ENCODE measurements around the gene ALK.

DNA sequence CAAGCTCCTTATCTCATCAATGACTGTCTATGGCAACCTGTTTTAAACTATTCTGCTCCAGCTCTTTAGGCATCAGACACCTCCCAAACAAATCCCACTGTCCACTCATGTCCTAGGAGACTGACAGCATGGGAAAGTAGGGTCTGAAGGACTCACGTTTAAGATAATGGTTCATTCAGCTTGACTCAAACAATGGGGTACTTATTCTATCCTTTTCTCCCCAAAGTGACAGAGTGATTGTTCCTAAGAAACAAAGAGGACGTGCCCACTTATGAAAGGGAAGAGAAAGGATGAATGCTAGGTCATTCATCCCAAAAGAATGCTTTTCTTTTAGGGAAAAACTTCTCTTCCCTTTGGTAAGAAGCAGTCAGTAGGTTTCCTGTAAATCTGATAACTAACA is 41.9 kb downstream of the ALK start:
- TF ChIP-seq POLR2A (IDR thresholded peaks at IDR 0.05; ENCODE audit: low read length) (no peak), GATA1 (IDR thresholded peaks at IDR 0.05; ENCODE audit: low read depth, low read length) (no peak)
